GM12865 (cell line): ENCODE data around the gene RALGPS1.

Experiments used
- DNase-seq: peaks from one replicate; pipeline ENCODE4 v3.0.0; 2010; ENCODE audit warnings: low read depth
- H3K4me3 ChIP-seq: 2 replicates; pipeline ENCODE4 v1.5.1; 2011; ENCODE audit warnings: mild to moderate bottlenecking, low read depth, low read length, control low read depth
- CTCF ChIP-seq: IDR thresholded peaks from 2 replicates; pipeline ENCODE4 v1.5.1; 2011; ENCODE audit warnings: low read length, control low read depth, low read depth, inconsistent platforms; ENCODE audit not compliant: insufficient read depth; ENCODE audit errors: missing control alignments

The RALGPS1 gene

GRCh38 chr9:127206666-127207065, 292.1 kb downstream of the RALGPS1 start:
- no peak overlapping the region for H3K4me3 ChIP-seq
- no peak for DNase-seq
- no peak for TF ChIP-seq CTCF

- no peak for DNase-seq
- no peak for TF ChIP-seq CTCF
- H3K4me3 ChIP-seq = no peak overlapping the region
Measured at GRCh38 chr9:127207734-127208410, 293.3 kb downstream of the RALGPS1 start.

- no peak for TF ChIP-seq CTCF
- DNase-seq = no peak
- no peak overlapping the region for H3K4me3 ChIP-seq
Measured at GRCh38 chr9:127208416-127208815, 293.8 kb downstream of the RALGPS1 start.

GRCh38 chr9:127209220-127209619, 294.6 kb downstream of the RALGPS1 start:
- no peak overlapping the region for H3K4me3 ChIP-seq

GRCh38 chr9:127209948-127210640, 295.5 kb downstream of the RALGPS1 start:
- no peak for TF ChIP-seq CTCF
- H3K4me3 ChIP-seq = no peak overlapping the region
- DNase-seq = no peak

More at GRCh38 chr9:127209220-127209619, 294.6 kb downstream of the RALGPS1 start:
- no peak for TF ChIP-seq CTCF
- DNase-seq = no peak

- no peak for DNase-seq
- TF ChIP-seq CTCF = no peak
- no peak overlapping the region for H3K4me3 ChIP-seq
Measured at GRCh38 chr9:127210851-127211730, 296.5 kb downstream of the RALGPS1 start.
